HCT116 (cell line): ENCODE measurements around the gene OXCT2. TPM values are rescaled to one million over a fixed set of nuclear protein-coding genes. Genes with fewer than 3 reads are reported as not detected.

ENCODE experiments used
- ATAC-seq: fragments of 200-7000 bp; cut with Tn5 transposase; 2 replicates; pipeline ENCODE4 v1.9.1; 2020; ENCODE audit warnings: mild to moderate bottlenecking, moderate library complexity
- BruUV-seq: library from RNA; stranded (reverse); fragments of 400-500 nt; replicated peaks from 2 replicates; lab custom pipeline; 2021; lab: Mats Ljungman, UMichigan
- CTCF ChIA-PET: fragments of 300-600 bp; sonication (Branson Sonifier 250); formaldehyde crosslinking; loops from one replicate; lab custom pipeline; 2021; ENCODE audit warnings: antibody characterized with exemption; lab: Charles Lee
- POLR2A ChIA-PET: fragments of 300-600, 350-600 bp; sonication (Branson Sonifier 250); formaldehyde crosslinking; loops from one replicate; lab custom pipeline; 2021; ENCODE audit warnings: antibody characterized with exemption; lab: Charles Lee
- RAD21 ChIA-PET, 2 experiments: fragments of 300-600 bp; sonication (Branson Sonifier 250); formaldehyde crosslinking; loops; one replicate each; lab custom pipeline; 2023; ENCODE audit warnings: low total read pairs in 2 of 2; ENCODE audit not compliant: uncharacterized antibody in 2 of 2, unreplicated experiment in 2 of 2, low non-redundant PET in 1 of 2; lab: Charles Lee
- DNase-seq: peaks from one replicate; pipeline ENCODE4 v3.0.0-alpha.2; 2010; ENCODE audit warnings: low read depth, low spot score
- H2AFZ ChIP-seq: fragments of 200-600 bp; shearing (Covaris generic), sonication (generic); 2 replicates; pipeline ENCODE4 v1.6.1; 2017; ENCODE audit warnings: low read depth, mixed run types, mixed read lengths, antibody characterized with exemption, low read length; ENCODE audit not compliant: poor library complexity, severe bottlenecking
- H3K27ac ChIP-seq: 2 replicates; pipeline ENCODE4 v1.5.1; 2012; ENCODE audit warnings: low read depth, low read length
- H3K27me3 ChIP-seq: fragments of 200-600 bp; sonication (generic); 2 replicates; pipeline ENCODE4 v1.6.1; 2016; ENCODE audit warnings: mixed run types, low read length, mixed read lengths; ENCODE audit not compliant: insufficient read depth
- H3K36me3 ChIP-seq, 2 experiments: fragments of 200-500 bp in 1 of 2; fragments of 200-600 bp in 1 of 2; sonication (Bioruptor generic) in 1 of 2; sonication (generic) in 1 of 2; 2 replicates each; pipeline versions ENCODE4 v1.5.1 to v1.6.1; 2014 to 2016; ENCODE audit warnings: low read length in 2 of 2, inconsistent platforms in 1 of 2, mixed read lengths in 1 of 2, mixed run types in 1 of 2; ENCODE audit not compliant: insufficient read depth in 2 of 2, control insufficient read depth in 1 of 2
- H3K4me1 ChIP-seq, 2 experiments: fragments of 200-600 bp in 1 of 2; sonication (generic) in 1 of 2; 2 replicates each; pipeline versions ENCODE4 v1.5.1 to v1.6.1; 2012 to 2017; ENCODE audit warnings: low read length in 2 of 2, inconsistent platforms in 1 of 2, mild to moderate bottlenecking in 1 of 2, mixed read lengths in 1 of 2, mixed run types in 1 of 2, moderate library complexity in 1 of 2; ENCODE audit not compliant: insufficient read depth in 2 of 2, control insufficient read depth in 1 of 2
- H3K4me2 ChIP-seq: fragments of 200-600 bp; sonication (generic); 2 replicates; pipeline ENCODE4 v1.6.1; 2017; ENCODE audit warnings: mixed run types, low read length, mixed read lengths
- H3K4me3 ChIP-seq, 2 experiments: fragments of 200-600 bp in 1 of 2; sonication (generic) in 1 of 2; replicated peaks in 1 of 2; 2 replicates each; pipeline ENCODE4 v1.5.1; 2011 to 2016; ENCODE audit warnings: low read length in 2 of 2, control low read depth in 1 of 2, low read depth in 1 of 2, mild to moderate bottlenecking in 1 of 2, mixed read lengths in 1 of 2, mixed run types in 1 of 2
- H3K79me2 ChIP-seq: fragments of 200-600 bp; sonication (generic); 2 replicates; pipeline ENCODE4 v1.6.1; 2017; ENCODE audit warnings: mild to moderate bottlenecking, mixed run types, low read length, moderate library complexity, mixed read lengths; ENCODE audit not compliant: insufficient read depth
- H3K9ac ChIP-seq: fragments of 200-600 bp; sonication (generic); 2 replicates; pipeline ENCODE4 v1.6.1; 2016; ENCODE audit warnings: low read length, mixed read lengths
- H3K9me2 ChIP-seq: fragments of 200-600 bp; sonication (generic), shearing (Covaris generic); 2 replicates; pipeline ENCODE4 v1.6.1; 2017; ENCODE audit warnings: mixed run types, mild to moderate bottlenecking, moderate library complexity; ENCODE audit not compliant: insufficient read depth
- H3K9me3 ChIP-seq, 2 experiments: fragments of 200-500 bp in 1 of 2; fragments of 200-600 bp in 1 of 2; sonication (Bioruptor generic) in 1 of 2; sonication (generic) in 1 of 2; 2 replicates each; pipeline ENCODE4 v1.6.1; 2014 to 2017; ENCODE audit warnings: low read length in 2 of 2, mixed read lengths in 2 of 2, inconsistent platforms in 1 of 2, low read depth in 1 of 2, mild to moderate bottlenecking in 1 of 2, mixed run types in 1 of 2, moderate library complexity in 1 of 2; ENCODE audit not compliant: control insufficient read depth in 1 of 2, insufficient read depth in 1 of 2
- H4K20me1 ChIP-seq: fragments of 200-600 bp; sonication (generic), shearing (Covaris generic); 2 replicates; pipeline ENCODE4 v1.6.1; 2017; ENCODE audit warnings: mixed run types, mild to moderate bottlenecking, moderate library complexity; ENCODE audit not compliant: insufficient read depth
- ATF3 ChIP-seq: IDR thresholded peaks from 2 replicates; pipeline ENCODE4 v1.6.1; 2012
- EGR1 ChIP-seq: IDR thresholded peaks from 2 replicates; pipeline ENCODE4 v1.6.1; 2012; ENCODE audit warnings: low read depth
- ELF1 ChIP-seq: IDR thresholded peaks from 2 replicates; pipeline ENCODE4 v1.6.1; 2012; ENCODE audit warnings: low read depth, borderline replicate concordance
- EZH2 ChIP-seq: fragments of 200-600 bp; sonication (generic); IDR thresholded peaks from 2 replicates; pipeline ENCODE4 v1.6.1; 2017; ENCODE audit warnings: antibody characterized with exemption, mixed run types
- EZH2phosphoT487 ChIP-seq: fragments of 200-600 bp; IDR thresholded peaks from 2 replicates; pipeline ENCODE4 v1.6.1; 2018; ENCODE audit warnings: antibody characterized with exemption, borderline replicate concordance
- FOSL1 ChIP-seq: IDR thresholded peaks from 2 replicates; pipeline ENCODE4 v1.6.1; 2012; ENCODE audit warnings: low read depth
- POLR2A ChIP-seq: IDR thresholded peaks from 2 replicates; pipeline ENCODE4 v1.7.0; 2011; ENCODE audit warnings: borderline replicate concordance; ENCODE audit not compliant: insufficient read depth, insufficient read length; ENCODE audit errors: extremely low read depth
- POLR2AphosphoS5 ChIP-seq: IDR thresholded peaks from 2 replicates; pipeline ENCODE4 v1.6.1; 2011; ENCODE audit warnings: mild to moderate bottlenecking, low read depth, low read length, moderate library complexity
- SIN3A ChIP-seq: IDR thresholded peaks from 2 replicates; pipeline ENCODE4 v1.6.1; 2012; ENCODE audit warnings: low read depth
- SP1 ChIP-seq: IDR thresholded peaks from 2 replicates; pipeline ENCODE4 v1.6.1; 2012; ENCODE audit warnings: low read depth
- YY1 ChIP-seq: IDR thresholded peaks from 2 replicates; pipeline ENCODE4 v1.6.1; 2011; ENCODE audit warnings: low read length, low read depth, moderate library complexity, mild to moderate bottlenecking; ENCODE audit not compliant: insufficient replicate concordance; ENCODE audit errors: extremely low read depth
- ZBTB33 ChIP-seq: IDR thresholded peaks from 2 replicates; pipeline ENCODE4 v1.6.1; 2011; ENCODE audit warnings: mild to moderate bottlenecking, low read length, moderate library complexity; ENCODE audit not compliant: insufficient replicate concordance; ENCODE audit errors: extremely low read depth
- intact Hi-C: fragments of 100-400 bp; cut with micrococcal nuclease; formaldehyde crosslinking; loops from 2 replicates; pipeline ENCODE4 v1.10.0; 2022
- total RNA-seq: library from RNA; stranded (reverse); gene quantifications from one replicate; pipeline ENCODE4 v1.2.1, GENCODE V29; 2021; ENCODE audit not compliant: unreplicated experiment
- TF ChIP-seq, protein P1 (sequence below), 3 experiments: fragments of 200-600 bp in 1 of 3; sonication (generic) in 1 of 3; IDR thresholded peaks in 2 of 3; conservative IDR thresholded peaks in 1 of 3; 2 replicates each; pipeline ENCODE4 v1.5.1; 2012 to 2017; ENCODE audit warnings: low read depth in 2 of 3, low read length in 2 of 3, antibody characterized with exemption in 1 of 3, borderline replicate concordance in 1 of 3, control low read depth in 1 of 3, mild to moderate bottlenecking in 1 of 3, mixed read lengths in 1 of 3, mixed run types in 1 of 3, moderate library complexity in 1 of 3; ENCODE audit not compliant: insufficient read depth in 1 of 3
- TF ChIP-seq, protein P2 (sequence below): IDR thresholded peaks from 2 replicates; pipeline ENCODE4 v1.6.1; 2012

Gene OXCT2
- total RNA-seq, 1 experiment from 2014 or later = 3.7 TPM

GRCh38 chr1:39726600-39726999, 44.5 kb downstream of the OXCT2 start:
- no peak for ATAC-seq
- no peak for DNase-seq
- Histone ChIP-seq H3K79me2 (no peaks in the 10 kb centered on the region), H3K36me3 (no peaks in the 10 kb centered on the region), H3K4me1 (no peaks in the 10 kb centered on the region), H2AFZ (no peak overlapping the region), H4K20me1 (no peaks in the 10 kb centered on the region), H3K9me3 (no peaks in the 10 kb centered on the region), H3K9me2 (no peaks in the 10 kb centered on the region), H3K4me2 (no peak overlapping the region), H3K4me3 (no peak overlapping the region), H3K9ac (no peak overlapping the region), H3K27ac (no peak overlapping the region), H3K27me3 (peaks cover 18% of the 10 kb centered on the region)
- intact Hi-C loops = no loop called here
- TF ChIP-seq ELF1 (no peak), EZH2 (no peak), POLR2AphosphoS5 (no peak), YY1 (no peak), POLR2A (no peak), FOSL1 (no peak), EZH2phosphoT487 (no peak), SP1 (no peak), ZBTB33 (no peak), EGR1 (no peak), ATF3 (no peak), SIN3A (no peak)
- TF ChIP-seq, protein P1, sequence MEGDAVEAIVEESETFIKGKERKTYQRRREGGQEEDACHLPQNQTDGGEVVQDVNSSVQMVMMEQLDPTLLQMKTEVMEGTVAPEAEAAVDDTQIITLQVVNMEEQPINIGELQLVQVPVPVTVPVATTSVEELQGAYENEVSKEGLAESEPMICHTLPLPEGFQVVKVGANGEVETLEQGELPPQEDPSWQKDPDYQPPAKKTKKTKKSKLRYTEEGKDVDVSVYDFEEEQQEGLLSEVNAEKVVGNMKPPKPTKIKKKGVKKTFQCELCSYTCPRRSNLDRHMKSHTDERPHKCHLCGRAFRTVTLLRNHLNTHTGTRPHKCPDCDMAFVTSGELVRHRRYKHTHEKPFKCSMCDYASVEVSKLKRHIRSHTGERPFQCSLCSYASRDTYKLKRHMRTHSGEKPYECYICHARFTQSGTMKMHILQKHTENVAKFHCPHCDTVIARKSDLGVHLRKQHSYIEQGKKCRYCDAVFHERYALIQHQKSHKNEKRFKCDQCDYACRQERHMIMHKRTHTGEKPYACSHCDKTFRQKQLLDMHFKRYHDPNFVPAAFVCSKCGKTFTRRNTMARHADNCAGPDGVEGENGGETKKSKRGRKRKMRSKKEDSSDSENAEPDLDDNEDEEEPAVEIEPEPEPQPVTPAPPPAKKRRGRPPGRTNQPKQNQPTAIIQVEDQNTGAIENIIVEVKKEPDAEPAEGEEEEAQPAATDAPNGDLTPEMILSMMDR (IDR thresholded peaks at IDR 0.05 in 2 of 3, conservative IDR thresholded peaks at IDR 0.05 in 1 of 3; ENCODE audit: borderline replicate concordance in 1 of 3, insufficient read depth in 1 of 3, low read depth in 2 of 3, low read length in 2 of 3) = no peak
- TF ChIP-seq, protein P2, sequence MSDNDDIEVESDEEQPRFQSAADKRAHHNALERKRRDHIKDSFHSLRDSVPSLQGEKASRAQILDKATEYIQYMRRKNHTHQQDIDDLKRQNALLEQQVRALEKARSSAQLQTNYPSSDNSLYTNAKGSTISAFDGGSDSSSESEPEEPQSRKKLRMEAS = no peak
- no TSS peak for BruUV-seq
- RAD21 ChIA-PET = no interaction called here
- POLR2A ChIA-PET = no interaction called here
- CTCF ChIA-PET = no interaction called here
